Urothelium cell line (cell line): ENCODE results near the gene ABCG1.
A peak's percentile ranks its signal among the peaks of the same experiment; 100 is the strongest.

ENCODE experiments used
- DNase-seq: peaks from one replicate; pipeline ENCODE4 v3.0.0; 2011; ENCODE audit warnings: low spot score, mixed read lengths
- FAIRE-seq: peaks from 2 replicates; lab custom pipeline; 2011; peaks lifted over from hg19 to GRCh38; lab: Jason Lieb, UNC

ABCG1 gene

GRCh38 chr21:42316891-42317290 is 98.0 kb downstream of the ABCG1 start:
- DNase-seq (no peak), FAIRE-seq (no peak)

GRCh38 chr21:42317341-42317741 is 98.4 kb downstream of the ABCG1 start:
- FAIRE-seq (no peak), DNase-seq (no peak)

- FAIRE-seq (no peak), DNase-seq (no peak)
Observed at GRCh38 chr21:42317826-42318746, 99.1 kb downstream of the ABCG1 start.

- FAIRE-seq (no peak), DNase-seq (no peak)
Observed at GRCh38 chr21:42319376-42319775, 100.4 kb downstream of the ABCG1 start.

- no peak for DNase-seq
- FAIRE-seq: no peak
Observed at GRCh38 chr21:42319851-42320572, 101.1 kb downstream of the ABCG1 start.

GRCh38 chr21:42320791-42321190 is 101.9 kb downstream of the ABCG1 start:
- FAIRE-seq (no peak), DNase-seq (no peak)

GRCh38 chr21:42321231-42321630 is 102.3 kb downstream of the ABCG1 start:
- FAIRE-seq (no peak), DNase-seq (no peak)

- DNase-seq (no peak), FAIRE-seq (no peak)
Observed at GRCh38 chr21:42321845-42322244, 102.9 kb downstream of the ABCG1 start.

- no peak for FAIRE-seq
- no peak for DNase-seq
Observed at GRCh38 chr21:42324896-42325295, 106.0 kb downstream of the ABCG1 start.

- DNase-seq (no peak), FAIRE-seq (no peak)
Observed at GRCh38 chr21:42330380-42331371, 111.7 kb downstream of the ABCG1 start.

- DNase-seq: no peak
- FAIRE-seq: no peak
Observed at GRCh38 chr21:42331660-42332059, 112.7 kb downstream of the ABCG1 start.

GRCh38 chr21:42332557-42333317 is 113.8 kb downstream of the ABCG1 start:
- DNase-seq (no peak), FAIRE-seq (no peak)

GRCh38 chr21:42336054-42336453 is 117.1 kb downstream of the ABCG1 start:
- no peak for FAIRE-seq
- peak; percentile 40 for DNase-seq

- no peak for FAIRE-seq
- DNase-seq: no peak
Observed at GRCh38 chr21:42337276-42337675, 118.3 kb downstream of the ABCG1 start.

GRCh38 chr21:42337830-42338728 is 119.1 kb downstream of the ABCG1 start:
- DNase-seq (peak; percentile 16), FAIRE-seq (no peak)

GRCh38 chr21:42338729-42339715 is 120.1 kb downstream of the ABCG1 start:
- DNase-seq (no peak), FAIRE-seq (no peak)

- FAIRE-seq: no peak
- DNase-seq: no peak
Observed at GRCh38 chr21:42340187-42341050, 121.5 kb downstream of the ABCG1 start.
